ENCODE measurements around the gene UPF2.
"Not testable (repeated sequence)": the region's sequence is repeated elsewhere in the genome, so short reads cannot be mapped to it uniquely, and the experiment has no call there.

DNA sequence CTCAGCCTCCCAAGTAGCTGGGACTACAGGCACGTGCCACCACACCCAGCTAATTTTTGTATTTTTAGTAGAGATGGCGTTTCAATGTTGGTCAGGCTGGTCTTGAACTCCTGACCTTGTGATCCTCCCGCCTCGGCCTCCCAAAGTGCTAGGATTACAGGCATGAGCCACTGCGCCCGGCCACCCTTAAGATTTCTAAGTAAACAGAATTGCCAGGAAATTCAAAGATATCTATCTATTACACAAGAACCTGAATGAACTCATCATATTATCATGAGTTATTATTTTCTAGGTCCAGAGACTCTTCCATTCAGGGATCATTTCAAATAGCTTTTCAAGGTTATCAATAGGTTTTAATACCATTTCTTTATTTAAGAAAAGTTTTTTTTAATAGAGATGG lies 29.2 kb downstream of the UPF2 start:
- TF ChIP-seq, protein P1, sequence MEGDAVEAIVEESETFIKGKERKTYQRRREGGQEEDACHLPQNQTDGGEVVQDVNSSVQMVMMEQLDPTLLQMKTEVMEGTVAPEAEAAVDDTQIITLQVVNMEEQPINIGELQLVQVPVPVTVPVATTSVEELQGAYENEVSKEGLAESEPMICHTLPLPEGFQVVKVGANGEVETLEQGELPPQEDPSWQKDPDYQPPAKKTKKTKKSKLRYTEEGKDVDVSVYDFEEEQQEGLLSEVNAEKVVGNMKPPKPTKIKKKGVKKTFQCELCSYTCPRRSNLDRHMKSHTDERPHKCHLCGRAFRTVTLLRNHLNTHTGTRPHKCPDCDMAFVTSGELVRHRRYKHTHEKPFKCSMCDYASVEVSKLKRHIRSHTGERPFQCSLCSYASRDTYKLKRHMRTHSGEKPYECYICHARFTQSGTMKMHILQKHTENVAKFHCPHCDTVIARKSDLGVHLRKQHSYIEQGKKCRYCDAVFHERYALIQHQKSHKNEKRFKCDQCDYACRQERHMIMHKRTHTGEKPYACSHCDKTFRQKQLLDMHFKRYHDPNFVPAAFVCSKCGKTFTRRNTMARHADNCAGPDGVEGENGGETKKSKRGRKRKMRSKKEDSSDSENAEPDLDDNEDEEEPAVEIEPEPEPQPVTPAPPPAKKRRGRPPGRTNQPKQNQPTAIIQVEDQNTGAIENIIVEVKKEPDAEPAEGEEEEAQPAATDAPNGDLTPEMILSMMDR (IDR thresholded peaks at IDR 0.05): not testable (repeated sequence)
- TF ChIP-seq EP300 (IDR thresholded peaks at IDR 0.05): not testable (repeated sequence)
